MM.1S (cell line): ENCODE data around the gene PIK3C3.

Source experiments
- DNase-seq: peaks from one replicate; pipeline ENCODE4 v3.0.0-alpha.2; 2015
- H2AFZ ChIP-seq: fragments of 300-600 bp; sonication (generic); 2 replicates; pipeline ENCODE4 v1.6.0; 2016; ENCODE audit warnings: antibody characterized with exemption, low read length
- H3F3A ChIP-seq: fragments of 300-600 bp; sonication (generic); 2 replicates; pipeline ENCODE4 v1.6.1; 2016; ENCODE audit warnings: mild to moderate bottlenecking, antibody characterized with exemption, low read length, moderate library complexity, mixed read lengths; ENCODE audit not compliant: insufficient read depth
- H3K27ac ChIP-seq: fragments of 300-600 bp; sonication (generic); 2 replicates; pipeline ENCODE4 v1.5.1; 2016; ENCODE audit warnings: mild to moderate bottlenecking, low read length
- H3K27me3 ChIP-seq: fragments of 300-600 bp; sonication (generic); replicated peaks from 2 replicates; pipeline ENCODE4 v1.6.0; 2016; ENCODE audit warnings: low read length; ENCODE audit not compliant: insufficient read depth
- H3K36me3 ChIP-seq: fragments of 300-600 bp; sonication (generic); replicated peaks from 2 replicates; pipeline ENCODE4 v1.6.1; 2016; ENCODE audit warnings: mild to moderate bottlenecking, low read length, mixed read lengths; ENCODE audit not compliant: insufficient read depth
- H3K4me1 ChIP-seq: fragments of 300-600 bp; sonication (generic); 2 replicates; pipeline ENCODE4 v1.6.1; 2016; ENCODE audit warnings: low read length, mixed read lengths
- H3K4me2 ChIP-seq: fragments of 300-600 bp; sonication (generic); 2 replicates; pipeline ENCODE4 v1.6.0; 2016; ENCODE audit warnings: low read depth, low read length
- H3K4me3 ChIP-seq: fragments of 300-600 bp; sonication (generic); 2 replicates; pipeline ENCODE4 v1.5.1; 2016; ENCODE audit warnings: low read length, mixed read lengths
- H3K79me2 ChIP-seq: fragments of 300-600 bp; sonication (generic); 2 replicates; pipeline ENCODE4 v1.6.1; 2016; ENCODE audit warnings: mixed run types, low read length, mixed read lengths
- H3K9ac ChIP-seq: fragments of 300-600 bp; sonication (generic); 2 replicates; pipeline ENCODE4 v1.6.1; 2016; ENCODE audit warnings: low read length, mixed read lengths
- H3K9me2 ChIP-seq: fragments of 300-600 bp; sonication (generic); replicated peaks from 2 replicates; pipeline ENCODE4 v1.6.1; 2016; ENCODE audit warnings: mild to moderate bottlenecking, low read length, mixed read lengths; ENCODE audit not compliant: insufficient read depth
- H3K9me3 ChIP-seq: fragments of 300-600 bp; sonication (generic); replicated peaks from 2 replicates; pipeline ENCODE4 v1.6.1; 2016; ENCODE audit warnings: mild to moderate bottlenecking, low read length, mixed read lengths; ENCODE audit not compliant: insufficient read depth
- H4K20me1 ChIP-seq: fragments of 300-600 bp; sonication (generic); 2 replicates; pipeline ENCODE4 v1.6.1; 2016; ENCODE audit warnings: mild to moderate bottlenecking, low read length, moderate library complexity, mixed read lengths; ENCODE audit not compliant: insufficient read depth
- EZH2 ChIP-seq: fragments of 300-600 bp; sonication (generic); optimal IDR thresholded peaks from 2 replicates; pipeline ENCODE3; 2017; ENCODE audit warnings: low read depth, mild to moderate bottlenecking, antibody characterized with exemption, low read length, mixed read lengths
- EZH2phosphoT487 ChIP-seq: fragments of 300-600 bp; sonication (generic); IDR thresholded peaks from 2 replicates; pipeline ENCODE4 v1.6.1; 2018; ENCODE audit warnings: antibody characterized with exemption, low read length
- TF ChIP-seq, protein P1 (sequence below): fragments of 300-600 bp; sonication (generic); IDR thresholded peaks from 2 replicates; pipeline ENCODE4 v1.5.1; 2016; ENCODE audit warnings: antibody characterized with exemption, low read length, mixed read lengths

Gene PIK3C3

DNA sequence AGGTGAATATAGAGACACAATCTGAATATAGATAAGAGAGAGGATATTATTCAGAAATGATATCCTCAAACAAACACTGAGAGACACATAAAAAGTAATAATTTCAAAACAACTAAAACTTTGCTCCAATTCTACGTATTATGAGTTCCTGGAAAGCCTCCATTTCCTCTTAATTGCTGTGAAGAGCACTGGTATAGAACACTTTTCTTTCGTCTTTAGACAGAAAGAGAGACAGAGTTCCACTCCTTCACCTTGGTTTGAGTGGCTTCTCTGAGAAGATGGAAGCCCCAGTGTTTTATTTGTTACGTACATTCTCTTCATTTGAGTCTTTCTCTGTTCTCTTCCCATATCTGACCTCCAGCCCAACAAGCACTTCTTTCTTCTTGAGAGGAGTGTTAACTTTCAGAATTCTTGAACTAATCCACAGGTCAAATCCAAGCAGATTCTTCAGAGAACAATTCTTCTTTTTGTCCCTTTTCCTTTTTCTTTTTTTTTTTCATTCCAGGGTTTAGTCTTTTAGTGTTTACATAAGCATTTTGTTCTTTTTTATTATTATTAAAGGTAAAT is 6.4 kb upstream of the PIK3C3 start:
- Histone ChIP-seq H3K27me3 (peaks cover 8% of the 10 kb centered on the region), H3K9me2 (no peaks in the 10 kb centered on the region), H3K9me3 (no peaks in the 10 kb centered on the region), H3K9ac (no peak overlapping the region), H2AFZ (no peak overlapping the region), H3F3A (peaks cover 5% of the 10 kb centered on the region), H3K79me2 (no peaks in the 10 kb centered on the region), H3K36me3 (no peaks in the 10 kb centered on the region), H3K4me2 (no peak overlapping the region), H3K27ac (no peak overlapping the region), H3K4me3 (no peak overlapping the region), H3K4me1 (0 out of 2 replicates have a peak, but pooled peaks cover 10% of the 10 kb centered on the region), H4K20me1 (no peaks in the 10 kb centered on the region)
- TF ChIP-seq, protein P1, sequence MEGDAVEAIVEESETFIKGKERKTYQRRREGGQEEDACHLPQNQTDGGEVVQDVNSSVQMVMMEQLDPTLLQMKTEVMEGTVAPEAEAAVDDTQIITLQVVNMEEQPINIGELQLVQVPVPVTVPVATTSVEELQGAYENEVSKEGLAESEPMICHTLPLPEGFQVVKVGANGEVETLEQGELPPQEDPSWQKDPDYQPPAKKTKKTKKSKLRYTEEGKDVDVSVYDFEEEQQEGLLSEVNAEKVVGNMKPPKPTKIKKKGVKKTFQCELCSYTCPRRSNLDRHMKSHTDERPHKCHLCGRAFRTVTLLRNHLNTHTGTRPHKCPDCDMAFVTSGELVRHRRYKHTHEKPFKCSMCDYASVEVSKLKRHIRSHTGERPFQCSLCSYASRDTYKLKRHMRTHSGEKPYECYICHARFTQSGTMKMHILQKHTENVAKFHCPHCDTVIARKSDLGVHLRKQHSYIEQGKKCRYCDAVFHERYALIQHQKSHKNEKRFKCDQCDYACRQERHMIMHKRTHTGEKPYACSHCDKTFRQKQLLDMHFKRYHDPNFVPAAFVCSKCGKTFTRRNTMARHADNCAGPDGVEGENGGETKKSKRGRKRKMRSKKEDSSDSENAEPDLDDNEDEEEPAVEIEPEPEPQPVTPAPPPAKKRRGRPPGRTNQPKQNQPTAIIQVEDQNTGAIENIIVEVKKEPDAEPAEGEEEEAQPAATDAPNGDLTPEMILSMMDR, result no peak
- no peak for TF ChIP-seq EZH2phosphoT487
- no peak for TF ChIP-seq EZH2
- DNase-seq, result no peak

DNA sequence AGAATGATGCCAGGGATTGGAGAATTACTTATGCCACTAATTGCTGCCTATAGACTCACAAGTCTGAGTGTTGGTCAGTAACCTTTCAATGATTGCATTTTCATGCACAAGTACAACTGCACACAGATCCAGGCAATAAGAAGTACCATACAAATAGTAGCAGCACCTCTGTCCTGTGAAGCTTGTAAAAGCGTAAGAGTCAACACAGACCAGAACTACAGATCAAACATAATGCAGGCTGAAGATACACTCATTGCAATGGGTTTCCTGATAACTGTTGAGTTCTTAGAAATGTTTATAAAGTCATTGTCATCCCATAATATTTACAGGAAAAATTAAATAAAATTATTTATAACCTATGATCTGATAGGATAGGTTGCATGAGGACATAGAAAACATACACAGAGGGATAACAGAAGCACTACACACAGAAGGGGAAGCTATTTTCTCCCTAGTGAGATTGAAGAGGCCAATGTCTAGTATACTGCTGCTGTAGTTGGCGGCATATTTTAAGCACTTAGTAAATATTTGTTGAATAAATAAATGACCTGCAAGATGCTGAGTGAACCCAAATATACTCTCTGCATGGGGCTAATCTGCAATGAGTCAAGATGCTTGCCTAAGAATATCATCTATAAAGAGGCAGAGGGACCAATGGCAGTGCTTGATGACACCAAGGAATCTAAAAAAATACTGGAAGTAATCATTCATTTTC is 5.7 kb upstream of the PIK3C3 start:
- Histone ChIP-seq H3K4me1 (0 out of 2 replicates have a peak, but pooled peaks cover 10% of the 10 kb centered on the region), H3K79me2 (no peaks in the 10 kb centered on the region), H4K20me1 (no peaks in the 10 kb centered on the region), H3K4me3 (no peak overlapping the region), H2AFZ (no peak overlapping the region), H3F3A (peaks cover 5% of the 10 kb centered on the region), H3K27ac (no peak overlapping the region), H3K36me3 (no peaks in the 10 kb centered on the region), H3K4me2 (no peak overlapping the region), H3K9me3 (no peaks in the 10 kb centered on the region), H3K9ac (no peak overlapping the region), H3K27me3 (peaks cover 1% of the 10 kb centered on the region), H3K9me2 (no peaks in the 10 kb centered on the region)
- no peak for DNase-seq
- TF ChIP-seq EZH2 (no peak), EZH2phosphoT487 (no peak)
- TF ChIP-seq, protein P1, result no peak

DNA sequence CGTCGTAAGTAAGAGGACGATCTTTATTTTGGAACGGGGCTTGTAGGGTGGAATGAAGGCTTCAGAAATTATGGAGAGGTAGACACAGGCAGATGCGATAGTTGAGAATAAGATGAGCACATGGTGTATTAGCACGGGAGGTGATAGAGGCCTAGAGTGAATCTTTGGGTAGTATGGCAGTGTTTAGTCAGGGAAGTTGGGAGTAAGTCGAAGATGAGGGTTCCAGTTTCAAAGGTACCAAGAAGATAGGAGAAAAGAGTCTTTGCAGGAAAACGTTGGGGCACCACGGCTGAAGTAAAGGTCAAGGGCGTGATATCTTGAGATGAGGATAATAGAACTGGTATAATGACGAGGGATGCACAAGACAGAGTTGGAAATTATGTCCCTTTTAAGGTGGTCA is 654 bp downstream of the PIK3C3 start:
- Histone ChIP-seq H3K27ac (peak overlapping the region; percentile 34; the same call in 1 of the 2 replicates), H3K9ac (peak overlapping the region; percentile 81), H3F3A (no peaks in the 10 kb centered on the region), H3K36me3 (0 out of 2 replicates have a peak, but pooled peaks cover 2% of the 10 kb centered on the region), H2AFZ (peak overlapping the region; percentile 40), H3K9me2 (no peaks in the 10 kb centered on the region), H3K27me3 (no peaks in the 10 kb centered on the region), H4K20me1 (no peaks in the 10 kb centered on the region), H3K4me2 (peak overlapping the region; percentile 55), H3K4me3 (peak overlapping the region; percentile 81), H3K79me2 (peaks cover 53% of the 10 kb centered on the region), H3K4me1 (0 out of 2 replicates have a peak, but pooled peaks cover 8% of the 10 kb centered on the region), H3K9me3 (no peaks in the 10 kb centered on the region)
- DNase-seq, result no peak
- TF ChIP-seq EZH2phosphoT487, result no peak
- TF ChIP-seq, protein P1, result no peak
- no peak for TF ChIP-seq EZH2
